NCI-H128 (cell line): ENCODE measurements around the gene PRUNE1.

Experiments
- DNase-seq: peaks from one replicate; lab custom pipeline; 2025; ENCODE audit not compliant: unreplicated experiment; lab: John Stamatoyannopoulos, UW

Gene PRUNE1

DNA sequence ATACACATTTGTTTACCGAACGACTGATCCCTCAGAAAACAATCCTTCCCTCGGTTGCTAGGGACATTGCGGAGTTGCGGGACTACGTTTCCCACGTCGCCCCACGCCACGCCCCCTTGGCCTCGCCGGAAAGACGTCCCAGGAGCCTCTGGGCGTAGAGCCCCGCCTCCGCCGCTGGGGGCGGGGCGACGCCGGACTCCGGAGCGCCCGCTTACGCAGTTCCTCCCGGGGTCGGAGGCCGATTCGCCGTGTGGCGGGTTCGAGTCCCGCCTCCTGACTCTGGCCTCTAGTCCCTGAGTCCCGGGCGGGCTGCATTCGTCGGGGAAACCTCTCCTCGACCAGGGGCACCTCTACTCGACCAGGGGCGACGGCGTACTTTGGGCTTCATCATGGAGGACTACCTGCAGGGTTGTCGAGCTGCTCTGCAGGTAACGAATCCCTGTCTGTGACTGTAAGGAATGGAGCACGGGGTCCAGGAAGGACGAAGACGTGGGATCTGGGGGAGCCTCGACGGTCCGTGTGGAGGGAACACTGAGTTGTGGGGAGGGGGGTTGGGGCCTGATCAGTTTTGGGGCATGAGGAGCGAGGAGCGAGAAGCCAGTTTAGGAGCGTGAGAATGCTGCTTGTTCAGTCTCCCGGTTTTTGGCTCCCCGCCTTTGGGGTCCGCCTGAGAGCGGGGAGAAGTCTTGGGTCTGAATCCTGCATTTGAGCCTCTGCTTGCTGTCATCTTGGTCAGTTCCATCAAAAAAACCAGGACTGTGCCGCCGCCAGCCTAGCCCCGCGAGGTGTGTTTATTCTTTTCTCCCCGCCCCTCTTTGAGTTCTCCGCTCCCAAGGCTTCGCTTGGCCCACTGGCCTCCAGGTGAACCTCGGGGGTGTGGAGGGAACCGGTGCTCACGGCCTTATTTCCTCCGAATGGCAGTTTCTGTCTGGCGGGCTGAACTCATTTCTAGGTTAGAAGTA, at the start of gene PRUNE1:
Gene PRUNE1 (plus strand): TSS at position 206 of the 962 bp plus-strand sequence. CDS start 184 bp downstream, at position 390.
- peak; percentile 94 for DNase-seq

DNA sequence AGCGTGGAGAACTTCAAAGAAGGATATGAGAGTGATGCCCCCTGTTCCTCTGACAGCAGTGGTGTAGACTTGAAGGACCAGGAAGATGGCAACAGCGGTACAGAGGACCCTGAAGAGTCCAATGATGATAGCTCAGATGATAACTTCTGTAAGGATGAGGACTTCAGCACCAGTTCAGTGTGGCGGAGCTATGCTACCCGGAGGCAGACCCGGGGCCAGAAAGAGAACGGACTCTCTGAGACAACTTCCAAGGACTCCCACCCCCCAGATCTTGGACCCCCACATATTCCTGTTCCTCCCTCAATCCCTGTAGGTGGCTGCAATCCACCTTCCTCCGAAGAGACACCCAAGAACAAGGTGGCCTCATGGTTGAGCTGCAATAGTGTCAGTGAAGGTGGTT, 47.6 kb upstream of the PRUNE1 start:
- DNase-seq, result no peak

- DNase-seq, result no peak
These were observed 46.5 kb upstream of the PRUNE1 start for GRCh38 chr1:150961756-150962155.

GRCh38 chr1:150963321-150964163, 44.7 kb upstream of the PRUNE1 start:
- no peak for DNase-seq

DNA sequence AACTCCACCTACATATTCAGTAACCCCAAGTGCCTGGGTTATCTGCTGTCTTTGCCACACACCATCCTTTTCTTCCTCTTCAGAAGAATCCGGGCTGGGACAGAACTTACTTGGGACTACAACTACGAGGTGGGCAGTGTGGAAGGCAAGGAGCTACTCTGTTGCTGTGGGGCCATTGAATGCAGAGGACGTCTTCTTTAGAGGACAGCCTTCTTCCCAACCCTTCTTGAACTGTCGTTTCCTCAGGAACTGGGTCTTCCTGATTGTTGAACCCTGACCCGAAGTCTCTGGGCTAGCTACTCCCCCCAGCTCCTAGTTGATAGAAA, 44.1 kb upstream of the PRUNE1 start:
- no peak for DNase-seq

- DNase-seq, result no peak
These were observed 42.6 kb upstream of the PRUNE1 start for GRCh38 chr1:150965605-150966004.

DNA sequence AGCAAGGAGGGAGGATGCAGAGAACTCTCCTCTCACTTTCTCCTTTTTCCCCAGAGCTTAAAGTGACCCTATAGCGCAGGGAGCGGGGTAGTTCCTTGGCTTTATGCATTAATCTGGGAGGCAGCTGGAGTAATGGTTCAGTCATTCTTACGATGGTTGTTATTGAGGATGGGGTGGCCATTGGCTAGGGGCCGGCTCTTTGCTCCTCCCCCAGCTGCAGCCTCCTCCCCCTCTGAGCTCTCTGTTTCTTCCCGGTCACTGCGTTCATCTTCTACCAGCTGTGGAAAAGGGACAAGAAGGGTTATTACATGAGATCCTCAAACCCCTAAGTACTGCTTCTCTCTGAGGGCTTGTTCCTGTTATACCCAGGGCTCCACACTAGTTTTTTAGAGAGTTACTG, 42.2 kb upstream of the PRUNE1 start:
- no peak for DNase-seq

- DNase-seq, result no peak
These were observed 40.3 kb upstream of the PRUNE1 start for GRCh38 chr1:150967936-150968335.

DNA sequence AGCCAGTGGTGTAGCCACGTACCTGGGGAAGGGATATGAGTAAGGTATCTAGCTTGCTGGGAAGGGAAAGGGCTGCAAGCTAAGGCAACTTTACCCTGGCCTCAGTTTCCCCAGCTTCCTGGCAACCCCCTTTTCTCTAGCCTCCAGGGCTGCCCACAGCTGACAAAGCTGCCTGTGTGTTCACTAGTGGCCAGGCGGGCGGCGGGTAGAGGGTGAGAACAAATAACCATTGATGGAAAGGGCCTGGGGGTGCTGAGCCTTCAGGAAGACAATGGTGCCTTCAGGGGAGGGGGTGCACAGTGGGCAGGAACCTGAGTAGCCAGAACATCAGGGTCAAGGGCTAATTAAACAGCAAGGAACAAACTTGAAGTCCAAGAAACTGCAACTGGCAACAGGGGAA, 39.8 kb upstream of the PRUNE1 start:
- no peak for DNase-seq

GRCh38 chr1:150969626-150970025, 38.6 kb upstream of the PRUNE1 start:
- no peak for DNase-seq

- DNase-seq, result no peak
These were observed 37.3 kb upstream of the PRUNE1 start for GRCh38 chr1:150970808-150971582.

DNA sequence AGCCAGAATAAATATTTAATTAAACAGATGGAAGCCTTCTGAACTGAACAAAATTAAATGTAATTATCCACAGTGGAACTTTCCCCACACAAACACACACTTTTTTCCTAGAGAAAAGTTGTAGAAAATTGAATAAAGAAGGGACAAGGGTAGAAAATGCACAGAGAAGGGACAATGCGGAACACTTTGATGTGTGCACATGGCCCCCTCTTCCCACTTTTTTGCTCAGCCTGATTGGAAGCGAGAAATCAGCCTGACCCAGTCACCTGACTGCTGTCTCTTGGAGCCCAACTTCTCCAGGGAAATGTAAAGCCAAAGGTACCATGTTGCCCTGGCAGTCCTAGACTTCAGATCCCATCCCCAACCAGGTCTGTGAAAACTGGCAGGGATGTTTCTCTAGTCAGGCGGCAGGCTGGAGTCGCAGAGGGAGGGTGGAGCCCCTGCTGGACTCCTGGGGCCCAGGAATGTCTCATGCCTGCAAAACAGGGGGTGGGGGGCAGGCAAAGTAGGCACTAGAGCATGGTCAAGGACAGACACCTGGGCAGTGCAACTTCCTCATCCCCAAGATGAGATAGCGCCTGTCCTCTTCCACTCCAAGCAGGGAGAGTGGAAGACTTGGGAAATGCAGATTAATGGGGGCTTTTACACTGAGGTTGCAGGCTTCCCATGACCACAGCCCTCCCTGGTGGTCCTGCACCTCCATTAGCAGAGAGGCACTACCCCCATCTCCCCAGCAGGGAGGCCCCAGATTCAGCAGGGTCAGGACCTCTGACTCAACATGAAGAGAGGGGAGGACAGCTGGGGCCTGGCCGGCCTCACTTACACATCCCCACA, 36.4 kb upstream of the PRUNE1 start:
- DNase-seq, result no peak

DNA sequence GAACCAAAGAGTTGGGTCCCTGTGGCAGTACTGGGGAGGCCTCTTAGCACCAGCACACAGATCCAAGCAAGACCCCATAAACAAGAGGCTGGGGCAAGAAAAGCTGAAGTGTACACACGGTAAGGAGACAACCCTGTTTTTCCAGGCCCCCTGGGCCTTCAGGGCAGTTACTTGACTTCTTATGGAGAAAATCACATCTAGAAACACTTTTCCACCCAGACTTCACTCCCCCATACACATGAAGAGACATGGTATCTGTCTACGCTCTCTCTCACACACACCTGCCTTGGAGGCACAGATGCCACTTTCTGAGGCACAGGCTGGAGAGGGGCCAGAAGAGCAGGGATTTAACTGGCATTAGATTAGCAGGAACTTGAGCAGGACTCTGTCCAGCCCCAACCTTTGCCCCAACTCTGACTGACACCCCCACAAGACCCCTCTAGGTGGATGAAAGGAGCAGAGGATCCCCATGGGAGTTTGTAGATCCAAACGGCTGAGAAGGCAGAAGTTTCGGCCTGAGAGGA, 35.8 kb upstream of the PRUNE1 start:
- DNase-seq, result no peak

DNA sequence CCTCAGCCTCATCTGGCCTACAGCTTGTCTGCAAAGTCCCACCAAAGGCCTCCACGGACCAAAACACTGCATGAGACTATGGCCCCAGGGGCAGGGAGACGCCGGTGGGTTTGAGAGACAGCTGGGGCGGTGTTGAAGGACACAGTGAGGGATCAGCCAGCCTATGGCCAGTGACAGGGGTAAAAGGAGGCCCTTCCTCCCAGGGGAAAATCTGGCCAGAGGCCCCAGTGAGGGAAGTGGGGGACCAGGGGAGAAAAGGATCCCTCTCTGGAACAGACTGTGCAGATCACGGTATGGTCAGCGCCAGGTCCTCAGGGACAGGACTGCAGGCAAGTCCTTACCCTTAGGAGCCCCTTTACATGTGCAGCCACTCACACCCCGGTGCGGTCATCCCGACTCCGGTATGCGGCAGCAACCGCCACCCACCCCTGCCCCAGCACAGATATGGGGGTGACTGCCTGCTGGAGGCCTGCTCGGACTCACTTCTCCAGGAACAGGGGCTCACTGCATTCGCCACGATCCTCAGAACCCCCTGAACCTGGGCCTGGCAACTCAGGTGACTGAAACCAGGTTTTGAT, 34.9 kb upstream of the PRUNE1 start:
- no peak for DNase-seq

GRCh38 chr1:150973836-150974579, 34.2 kb upstream of the PRUNE1 start:
- no peak for DNase-seq

- peak; percentile 64 for DNase-seq
These were observed 33.4 kb upstream of the PRUNE1 start, which contains the start of gene CERS2 for GRCh38 chr1:150974580-150975478. TSS of gene CERS2 (minus strand) at chr1:150974835. CDS start at chr1:150969090, 5,745 bp downstream.

GRCh38 chr1:150976401-150976821, 31.8 kb upstream of the PRUNE1 start:
- no peak for DNase-seq
